Measurements from ENCODE around the gene DMGDH.

The DMGDH gene

DNA sequence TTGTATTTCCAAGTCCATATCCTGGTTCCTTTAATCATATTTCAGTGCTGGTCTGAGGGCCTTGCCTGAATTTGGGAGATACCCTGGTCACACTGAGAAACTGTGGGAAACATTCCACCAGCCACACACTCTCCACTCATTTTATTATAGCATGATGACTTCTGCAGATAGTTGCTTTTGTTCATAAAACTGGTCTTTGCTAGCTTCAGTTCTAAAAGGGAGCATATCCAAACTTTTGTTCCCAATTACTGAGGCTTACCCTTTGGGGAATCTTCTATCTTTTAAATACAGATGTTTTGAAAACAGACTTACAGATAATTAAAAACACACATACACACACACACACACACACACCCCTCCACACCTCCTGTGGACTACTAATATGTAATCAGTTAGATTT, 21.0 kb downstream of the DMGDH start:
- H3K4me3 ChIP-seq (replicated peaks in 1 of 2; ENCODE audit: low read depth in 2 of 2, low read length in 2 of 2): no peak overlapping the region
- TF ChIP-seq, protein P1, sequence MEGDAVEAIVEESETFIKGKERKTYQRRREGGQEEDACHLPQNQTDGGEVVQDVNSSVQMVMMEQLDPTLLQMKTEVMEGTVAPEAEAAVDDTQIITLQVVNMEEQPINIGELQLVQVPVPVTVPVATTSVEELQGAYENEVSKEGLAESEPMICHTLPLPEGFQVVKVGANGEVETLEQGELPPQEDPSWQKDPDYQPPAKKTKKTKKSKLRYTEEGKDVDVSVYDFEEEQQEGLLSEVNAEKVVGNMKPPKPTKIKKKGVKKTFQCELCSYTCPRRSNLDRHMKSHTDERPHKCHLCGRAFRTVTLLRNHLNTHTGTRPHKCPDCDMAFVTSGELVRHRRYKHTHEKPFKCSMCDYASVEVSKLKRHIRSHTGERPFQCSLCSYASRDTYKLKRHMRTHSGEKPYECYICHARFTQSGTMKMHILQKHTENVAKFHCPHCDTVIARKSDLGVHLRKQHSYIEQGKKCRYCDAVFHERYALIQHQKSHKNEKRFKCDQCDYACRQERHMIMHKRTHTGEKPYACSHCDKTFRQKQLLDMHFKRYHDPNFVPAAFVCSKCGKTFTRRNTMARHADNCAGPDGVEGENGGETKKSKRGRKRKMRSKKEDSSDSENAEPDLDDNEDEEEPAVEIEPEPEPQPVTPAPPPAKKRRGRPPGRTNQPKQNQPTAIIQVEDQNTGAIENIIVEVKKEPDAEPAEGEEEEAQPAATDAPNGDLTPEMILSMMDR (IDR thresholded peaks at IDR 0.05; ENCODE audit: low read depth, low read length): no peak
- no peak for DNase-seq (ENCODE audit: low read depth in 2 of 2)

DNA sequence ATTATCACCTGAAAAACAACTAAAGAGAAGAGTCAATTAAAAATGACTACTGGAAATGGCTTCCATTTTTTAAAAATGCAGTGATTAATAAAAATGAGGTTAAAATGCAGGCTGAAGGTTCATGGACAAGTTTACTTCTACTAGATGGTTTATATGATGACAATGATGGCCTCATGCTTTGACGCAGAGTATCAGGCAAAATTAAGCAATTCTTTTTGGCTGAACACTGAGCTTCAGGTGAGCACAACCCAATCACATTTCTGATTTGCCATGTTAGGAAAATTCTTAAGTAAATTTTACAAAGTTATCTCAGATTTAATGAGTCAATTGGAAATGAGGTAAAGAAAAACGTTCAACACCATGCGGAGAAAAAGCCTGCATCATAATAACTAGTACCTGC, 22.3 kb downstream of the DMGDH start:
- DNase-seq (ENCODE audit: low read depth in 2 of 2): no peak
- TF ChIP-seq, protein P1 (IDR thresholded peaks at IDR 0.05; ENCODE audit: low read depth, low read length): no peak
- H3K4me3 ChIP-seq (replicated peaks in 1 of 2; ENCODE audit: low read depth in 2 of 2, low read length in 2 of 2): no peak overlapping the region

DNA sequence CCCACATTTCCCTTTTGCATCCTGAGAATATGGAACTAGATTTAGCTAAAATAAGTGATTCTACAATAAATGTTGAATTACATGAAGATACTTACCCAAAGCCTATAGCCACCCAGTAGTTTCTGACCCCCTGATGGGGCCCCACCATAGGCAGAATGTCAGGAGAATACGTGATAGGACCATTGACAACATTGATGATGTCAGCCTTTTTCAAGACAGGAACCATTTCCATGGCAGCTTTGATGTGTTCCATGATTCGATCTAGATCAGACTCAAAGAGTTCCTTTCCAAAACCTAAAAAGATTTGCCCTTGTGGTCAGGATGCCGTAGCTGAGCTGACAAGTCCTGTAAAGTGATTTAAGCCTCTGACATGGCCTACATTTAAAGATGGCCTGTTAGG, 27.3 kb downstream of the DMGDH start:
- TF ChIP-seq, protein P1 (IDR thresholded peaks at IDR 0.05; ENCODE audit: low read depth, low read length): no peak
- DNase-seq (ENCODE audit: low read depth in 2 of 2): no peak
- no peak overlapping the region for H3K4me3 ChIP-seq (replicated peaks in 1 of 2; ENCODE audit: low read depth in 2 of 2, low read length in 2 of 2)

GRCh38 chr5:79036769-79037168, 32.7 kb downstream of the DMGDH start:
- DNase-seq (ENCODE audit: low read depth in 2 of 2): no peak
- TF ChIP-seq, protein P1 (IDR thresholded peaks at IDR 0.05; ENCODE audit: low read depth, low read length): no peak
- H3K4me3 ChIP-seq (replicated peaks in 1 of 2; ENCODE audit: low read depth in 2 of 2, low read length in 2 of 2): no peak overlapping the region

- TF ChIP-seq, protein P1 (IDR thresholded peaks at IDR 0.05; ENCODE audit: low read depth, low read length): no peak
- H3K4me3 ChIP-seq (replicated peaks in 1 of 2; ENCODE audit: low read depth in 2 of 2, low read length in 2 of 2): no peak overlapping the region
- DNase-seq (ENCODE audit: low read depth in 2 of 2): no peak
These were observed 34.2 kb downstream of the DMGDH start for GRCh38 chr5:79035237-79035636.

- TF ChIP-seq, protein P1 (IDR thresholded peaks at IDR 0.05; ENCODE audit: low read depth, low read length): no peak
- DNase-seq (ENCODE audit: low read depth in 2 of 2): no peak
- no peak overlapping the region for H3K4me3 ChIP-seq (replicated peaks in 1 of 2; ENCODE audit: low read depth in 2 of 2, low read length in 2 of 2)
These were observed 36.7 kb downstream of the DMGDH start for GRCh38 chr5:79032782-79033181.

DNA sequence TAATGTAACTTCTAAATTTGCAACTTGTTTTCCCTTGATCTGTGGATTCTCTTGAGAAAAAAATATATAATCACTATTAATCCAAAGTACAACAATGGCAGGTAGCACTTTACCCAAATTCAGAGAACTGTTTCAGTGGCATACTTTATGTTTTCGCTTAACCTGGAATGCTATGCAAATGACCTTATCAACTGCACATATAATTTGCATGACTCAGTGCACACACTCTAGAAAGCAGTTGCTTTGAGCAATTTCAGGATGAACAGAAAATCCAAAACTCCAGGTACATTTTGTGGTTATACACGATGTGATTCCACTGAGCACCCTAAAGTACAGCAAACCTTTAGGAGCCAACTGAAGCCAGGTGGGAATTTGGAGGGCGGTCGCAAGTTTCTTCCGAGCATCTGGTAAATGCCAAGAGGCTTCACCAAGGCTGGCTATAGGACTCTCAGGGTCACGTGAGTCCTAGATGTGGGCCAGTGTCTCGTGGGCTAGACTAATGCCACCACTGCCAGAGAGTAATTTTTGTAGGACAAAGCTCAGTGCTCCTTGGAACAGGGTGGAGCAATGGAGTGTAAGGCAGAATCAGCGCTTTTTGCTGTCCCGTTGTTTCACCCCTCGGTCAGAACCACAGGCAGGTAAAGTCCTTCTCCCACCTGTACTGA, 37.3 kb downstream of the DMGDH start:
- TF ChIP-seq, protein P1 (IDR thresholded peaks at IDR 0.05; ENCODE audit: low read depth, low read length): no peak
- no peak for DNase-seq (ENCODE audit: low read depth in 2 of 2)
- no peak overlapping the region for H3K4me3 ChIP-seq (replicated peaks in 1 of 2; ENCODE audit: low read depth in 2 of 2, low read length in 2 of 2)
